TTC549 (cell line): ENCODE measurements around the gene CTSW.

Experiments used
- FAIRE-seq: peaks from 2 replicates; lab custom pipeline; 2012; peaks lifted over from hg19 to GRCh38; lab: Jason Lieb, UNC

The CTSW gene

DNA sequence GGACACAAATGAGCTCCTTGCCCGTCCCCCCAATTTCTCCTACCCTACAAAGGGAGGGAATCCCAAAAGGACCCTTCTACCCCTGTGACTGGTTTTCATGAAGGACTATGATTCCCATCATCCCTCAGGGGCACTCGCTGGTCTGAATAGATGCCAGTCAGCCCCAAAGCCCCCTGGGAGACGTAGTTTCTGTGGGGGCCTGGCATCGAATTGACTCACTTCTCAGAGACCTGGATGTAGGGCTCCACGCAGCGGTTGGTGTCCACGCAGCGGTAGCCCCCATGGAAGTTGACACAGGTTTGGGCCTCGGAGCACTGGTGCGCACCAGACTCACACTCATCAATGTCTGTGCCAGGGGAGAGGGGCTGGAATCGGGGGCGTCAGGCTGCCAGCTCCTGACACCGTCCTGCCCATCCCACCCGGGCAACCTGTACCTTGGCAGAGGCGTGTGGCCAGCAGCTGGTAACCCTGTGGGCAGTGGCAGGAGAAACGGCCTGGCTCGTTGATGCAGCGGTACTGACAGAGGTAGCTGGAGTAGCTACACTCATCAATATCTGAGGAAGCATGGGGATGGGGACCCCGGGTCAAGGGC, 11.5 kb upstream of the CTSW start:
- no peak for FAIRE-seq

- FAIRE-seq = no peak
These were observed 10.7 kb upstream of the CTSW start for GRCh38 chr11:65868907-65869306.

DNA sequence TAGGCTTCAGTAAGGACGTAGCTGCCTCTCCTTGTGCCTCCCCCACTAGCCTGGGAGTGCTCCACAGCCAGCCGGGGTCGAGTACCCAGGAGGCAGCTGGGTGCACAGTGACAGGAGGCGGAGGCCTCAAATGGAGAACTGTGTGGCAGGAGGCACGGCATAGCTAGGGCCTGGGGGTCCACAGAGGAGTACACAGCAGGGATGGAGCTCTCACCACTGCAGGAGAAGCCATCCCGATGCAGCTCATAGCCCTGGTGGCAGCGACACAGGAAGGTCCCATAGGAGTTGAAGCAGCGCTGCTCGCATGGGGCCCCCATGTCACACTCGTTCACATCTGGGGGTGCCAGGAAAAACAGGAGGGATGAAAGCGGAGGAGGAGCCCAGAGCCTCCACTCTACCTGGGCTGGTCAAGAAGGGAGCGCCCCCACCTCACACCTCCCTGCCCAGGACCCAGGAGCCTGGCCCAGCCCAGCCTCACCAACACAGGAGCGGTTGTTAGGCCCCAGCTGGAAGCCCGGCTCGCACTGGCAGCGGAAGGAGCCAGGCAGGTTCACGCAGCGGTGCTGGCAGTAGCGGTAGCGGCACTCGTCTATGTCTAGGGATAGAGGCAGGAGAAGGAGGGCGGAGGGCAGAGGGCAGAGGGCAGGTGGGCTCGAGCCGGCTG, 9.9 kb upstream of the CTSW start:
- no peak for FAIRE-seq

DNA sequence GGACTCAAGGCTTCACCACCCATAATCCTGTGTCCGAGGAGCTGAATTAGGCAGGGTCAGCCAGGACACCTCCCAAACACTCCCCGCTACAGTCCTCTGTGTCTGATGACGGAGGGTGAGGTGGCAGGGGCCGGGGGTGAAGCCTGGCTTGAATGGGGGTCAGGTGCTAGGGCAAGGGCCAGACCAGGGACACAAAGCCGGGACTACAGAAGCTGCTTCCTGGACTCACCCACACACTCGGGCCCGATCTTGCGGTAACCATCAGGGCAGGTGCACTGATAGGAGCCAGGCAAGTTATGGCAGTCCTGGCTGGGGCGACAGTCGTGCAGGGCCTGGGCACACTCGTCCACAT, 9.4 kb upstream of the CTSW start:
- no peak for FAIRE-seq

DNA sequence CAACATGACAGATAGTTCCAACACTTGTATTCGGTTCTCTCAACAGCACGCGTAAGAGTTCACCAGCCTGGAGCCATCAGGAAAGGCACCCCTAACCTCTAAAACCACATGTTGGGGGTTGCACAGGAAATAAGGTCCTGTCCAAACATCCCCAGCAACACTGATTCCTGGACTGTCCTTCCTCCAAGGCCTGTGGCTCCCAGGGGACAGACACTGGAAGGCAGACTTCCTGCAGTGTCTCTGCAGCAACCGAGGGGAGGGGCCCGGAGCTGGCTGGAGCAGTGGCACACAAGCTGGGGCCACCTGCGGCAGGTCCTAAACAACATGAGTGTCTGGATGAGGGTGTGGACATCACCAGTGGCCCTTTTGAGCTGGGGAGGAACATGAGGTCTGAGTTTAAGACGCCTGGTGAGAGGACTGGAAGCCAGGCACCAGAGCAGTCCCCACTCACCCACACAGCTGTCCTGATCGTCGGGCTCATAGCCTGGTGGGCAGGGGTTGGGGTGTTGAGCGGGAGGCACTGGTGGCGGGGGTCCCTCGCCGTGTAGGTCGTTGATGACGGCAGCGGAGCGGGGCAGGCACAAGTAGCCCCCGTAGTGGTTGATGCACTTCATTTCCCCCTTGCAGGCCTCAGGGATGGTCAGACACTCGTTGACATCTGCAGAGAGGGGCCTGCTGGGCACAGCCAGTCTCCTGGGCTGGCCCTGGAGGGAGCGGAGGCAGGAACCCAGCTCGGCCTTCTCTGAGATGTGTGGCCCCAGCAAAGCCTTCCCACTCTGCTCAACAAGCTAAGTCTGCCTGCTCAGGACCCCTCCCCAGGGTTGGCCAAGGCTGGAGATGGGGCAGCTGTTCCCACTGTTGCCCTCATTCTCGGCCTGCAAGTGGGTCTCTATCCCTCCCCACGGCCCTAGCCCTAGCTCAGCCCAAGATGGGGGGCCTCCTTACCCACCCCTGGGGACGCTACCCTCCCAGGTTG, 8.6 kb upstream of the CTSW start:
- no peak for FAIRE-seq

- no peak for FAIRE-seq
These were observed 7.7 kb upstream of the CTSW start for GRCh38 chr11:65871811-65872548.

- no peak for FAIRE-seq
These were observed 6.9 kb upstream of the CTSW start, which contains the start of gene EFEMP2 for GRCh38 chr11:65872586-65873317. EFEMP2 (minus strand) TSS chr11:65872800; CDS start chr11:65872354, 446 bp downstream.

DNA sequence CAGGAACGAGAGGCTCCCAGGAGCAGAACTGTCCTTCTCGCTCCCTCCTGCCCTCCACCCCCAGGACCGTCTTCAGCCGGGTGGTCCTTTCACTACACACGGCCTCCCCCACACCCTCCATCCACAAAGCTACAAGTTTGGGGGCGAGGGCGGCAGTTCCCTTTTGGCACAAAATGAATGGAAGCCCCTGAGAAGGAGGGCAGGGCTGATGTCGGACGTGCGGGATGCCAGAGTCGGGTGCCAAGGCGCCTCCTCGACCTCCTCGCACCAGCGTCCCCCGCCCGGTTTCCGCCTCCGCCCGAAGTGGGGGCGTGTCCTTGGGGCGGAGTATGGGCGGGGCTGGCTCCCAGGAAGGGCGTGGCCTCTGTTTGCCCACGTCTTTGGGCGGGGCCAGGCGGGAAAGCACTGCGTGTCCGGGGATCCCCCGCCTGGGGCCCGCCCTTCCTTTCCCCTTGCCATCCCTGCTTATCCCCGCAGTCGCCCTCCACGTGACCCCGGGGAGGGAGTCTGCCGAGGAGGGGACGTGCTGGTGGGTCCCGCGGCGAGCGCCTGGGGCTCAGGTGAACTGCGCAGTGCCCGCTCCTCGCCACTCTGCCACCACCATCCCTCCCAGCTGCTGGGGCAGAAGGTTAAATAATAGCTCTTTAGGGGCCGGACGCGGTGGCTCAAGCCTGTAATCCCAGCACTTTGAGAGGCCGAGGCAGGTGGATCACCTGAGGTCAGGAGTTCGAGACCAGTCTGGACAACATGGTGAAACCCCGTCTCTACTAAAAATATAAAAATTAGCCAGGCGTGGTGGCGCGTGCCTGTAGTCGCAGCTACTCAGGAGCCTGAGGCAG, 6.1 kb upstream of the CTSW start:
- FAIRE-seq = peak; percentile 9

DNA sequence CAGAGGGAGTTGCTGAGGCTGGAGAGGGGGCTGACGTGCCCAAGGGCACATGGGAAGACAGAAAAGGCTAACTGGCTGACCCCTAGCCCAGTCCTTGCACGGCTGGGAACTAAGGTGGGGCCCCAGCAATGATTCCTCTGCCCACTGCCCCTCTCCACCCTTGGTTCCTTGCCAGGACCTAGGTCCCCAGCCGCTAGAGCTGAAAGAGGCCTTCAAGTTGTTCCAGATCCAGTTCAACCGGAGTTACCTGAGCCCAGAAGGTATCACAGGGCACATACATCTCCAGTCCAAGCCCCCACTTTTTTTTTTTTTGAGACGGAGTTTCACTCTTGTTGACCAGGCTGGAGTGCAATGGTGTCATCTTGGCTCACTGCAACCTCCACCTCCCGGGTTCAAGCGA, 390 bp downstream of the CTSW start:
- no peak for FAIRE-seq

DNA sequence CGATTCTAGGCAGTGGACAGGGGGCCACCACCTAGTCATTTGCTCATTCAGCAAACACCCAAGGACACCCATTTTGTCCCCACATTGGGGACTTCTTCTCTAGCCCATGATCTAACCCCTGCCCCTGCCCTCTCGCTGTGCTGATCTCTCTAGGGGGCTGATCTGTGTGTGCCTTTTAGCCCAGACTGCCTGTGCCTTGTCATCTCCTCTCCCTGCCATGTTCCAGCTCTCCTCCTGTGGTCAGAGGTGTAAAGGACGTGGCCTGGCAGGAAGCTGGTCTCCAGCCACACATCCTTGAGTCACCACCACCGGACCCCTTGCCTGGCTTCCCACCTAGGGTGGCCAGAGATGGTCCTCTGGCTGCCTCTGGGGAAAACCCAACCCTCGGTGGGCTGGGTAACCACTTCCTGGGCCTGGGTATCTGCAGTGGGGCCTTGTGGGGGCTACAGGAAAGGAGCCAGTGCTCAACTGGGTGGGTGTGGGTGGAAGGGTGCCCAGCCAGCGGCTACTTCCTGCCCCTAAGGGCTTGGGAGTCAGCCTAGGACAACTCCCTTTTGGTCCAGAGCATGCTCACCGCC, 1.3 kb downstream of the CTSW start:
- no peak for FAIRE-seq

DNA sequence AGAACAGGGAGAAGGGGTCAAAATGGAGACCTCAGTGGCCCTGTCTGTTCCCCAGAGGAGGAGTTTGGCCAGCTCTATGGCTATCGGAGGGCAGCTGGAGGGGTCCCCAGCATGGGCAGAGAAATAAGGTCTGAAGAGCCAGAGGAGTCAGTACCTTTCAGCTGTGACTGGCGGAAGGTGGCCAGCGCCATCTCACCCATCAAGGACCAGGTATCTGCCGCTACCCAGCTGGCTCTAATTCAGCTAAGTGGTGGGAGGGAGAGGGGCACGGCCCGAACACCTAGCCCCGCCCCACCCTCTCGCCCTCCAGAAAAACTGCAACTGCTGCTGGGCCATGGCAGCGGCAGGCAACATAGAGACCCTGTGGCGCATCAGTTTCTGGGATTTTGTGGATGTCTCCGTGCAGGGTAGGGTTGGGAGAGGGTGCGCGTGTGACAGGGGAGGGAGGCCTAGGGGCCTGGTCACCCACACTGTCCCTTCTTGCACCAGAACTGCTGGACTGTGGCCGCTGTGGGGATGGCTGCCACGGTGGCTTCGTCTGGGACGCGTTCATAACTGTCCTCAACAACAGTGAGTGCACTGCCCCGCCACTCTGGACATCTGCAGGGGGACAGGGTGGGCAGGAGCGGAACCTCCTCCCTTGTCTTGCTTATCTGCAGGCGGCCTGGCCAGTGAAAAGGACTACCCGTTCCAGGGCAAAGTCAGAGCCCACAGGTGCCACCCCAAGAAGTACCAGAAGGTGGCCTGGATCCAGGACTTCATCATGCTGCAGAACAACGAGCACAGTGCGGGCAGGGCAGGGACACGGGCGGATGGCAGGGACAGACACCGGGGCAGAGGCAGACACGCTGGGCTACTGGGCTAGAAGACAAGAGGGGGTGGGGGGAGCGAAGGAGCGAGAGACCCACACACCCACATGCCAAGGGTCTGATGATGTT, 2.8 kb downstream of the CTSW start:
- FAIRE-seq = no peak

DNA sequence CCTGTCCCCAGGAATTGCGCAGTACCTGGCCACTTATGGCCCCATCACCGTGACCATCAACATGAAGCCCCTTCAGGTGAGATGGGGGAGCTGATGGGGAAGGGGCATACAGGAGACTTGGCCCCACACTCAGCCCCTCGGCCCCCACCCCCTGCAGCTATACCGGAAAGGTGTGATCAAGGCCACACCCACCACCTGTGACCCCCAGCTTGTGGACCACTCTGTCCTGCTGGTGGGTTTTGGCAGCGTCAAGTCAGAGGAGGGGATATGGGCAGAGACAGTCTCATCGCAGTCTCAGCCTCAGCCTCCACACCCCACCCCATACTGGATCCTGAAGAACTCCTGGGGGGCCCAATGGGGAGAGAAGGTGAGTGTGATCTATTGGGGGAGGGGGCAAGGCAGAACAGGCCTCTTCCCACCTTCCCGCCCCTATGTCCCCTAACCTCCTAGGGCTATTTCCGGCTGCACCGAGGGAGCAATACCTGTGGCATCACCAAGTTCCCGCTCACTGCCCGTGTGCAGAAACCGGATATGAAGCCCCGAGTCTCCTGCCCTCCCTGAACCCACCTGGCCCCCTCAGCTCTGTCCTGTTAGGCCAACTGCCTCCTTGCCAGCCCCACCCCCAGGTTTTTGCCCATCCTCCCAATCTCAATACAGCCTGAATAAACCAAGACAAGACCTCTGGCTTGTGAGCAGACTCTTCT, 3.6 kb downstream of the CTSW start:
- FAIRE-seq = no peak

GRCh38 chr11:65883786-65884715, 4.4 kb downstream of the CTSW start:
- FAIRE-seq = no peak

GRCh38 chr11:65884716-65885092, 5.1 kb downstream of the CTSW start:
- no peak for FAIRE-seq

DNA sequence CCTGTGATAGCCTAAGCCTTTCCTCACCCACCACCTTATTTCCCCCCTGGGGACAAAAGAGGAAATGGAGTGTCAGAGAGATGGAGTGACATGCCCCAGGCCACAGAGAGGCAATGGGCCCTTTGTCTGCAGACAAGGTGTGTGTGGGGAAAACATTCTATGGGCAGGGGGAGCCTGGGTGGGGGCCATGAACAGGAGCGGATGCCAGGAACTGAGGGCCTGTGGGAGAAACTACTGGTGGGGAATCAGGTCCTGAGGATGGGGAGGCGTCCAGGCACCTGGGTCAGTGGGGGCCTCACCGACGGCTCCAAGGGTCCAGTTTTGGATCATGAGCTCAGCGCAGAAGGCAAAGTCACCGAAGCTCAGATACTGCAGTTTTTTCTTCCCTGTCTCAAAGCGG, 5.6 kb downstream of the CTSW start:
- no peak for FAIRE-seq

DNA sequence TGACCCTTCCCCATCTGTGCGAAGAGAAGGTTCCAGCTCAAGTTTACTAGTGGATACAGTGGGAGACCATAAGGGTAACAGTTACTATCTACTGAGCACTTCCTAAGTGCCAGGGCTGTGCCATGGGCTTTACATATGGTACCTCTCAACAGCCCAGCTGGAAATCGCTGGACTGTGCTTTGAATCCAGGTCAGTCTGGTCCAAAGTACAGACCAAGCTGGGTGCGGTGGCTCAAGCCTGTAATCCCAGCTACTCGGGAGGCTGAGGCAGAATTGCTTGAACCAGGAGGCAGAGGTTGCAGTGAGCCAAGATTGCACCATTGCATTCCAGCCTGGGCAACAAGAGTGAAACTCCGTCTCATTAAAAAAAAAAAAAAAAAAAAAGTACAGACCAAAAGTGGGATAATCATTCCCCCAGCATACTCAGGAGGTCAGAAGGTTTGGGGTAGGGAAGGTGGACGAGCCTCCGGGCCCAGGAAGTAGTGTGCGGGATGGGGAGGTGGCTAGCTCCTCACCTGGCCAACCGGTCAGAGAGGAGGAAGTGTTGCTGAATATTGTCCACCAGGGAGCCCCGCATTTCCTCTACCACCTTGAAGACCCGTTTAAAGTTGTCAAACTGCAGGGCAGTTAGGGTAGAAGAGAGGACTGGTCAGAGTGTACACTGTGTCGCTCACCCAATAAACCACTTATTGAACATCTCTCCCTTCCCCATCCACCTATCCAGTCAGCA, 6.3 kb downstream of the CTSW start:
- FAIRE-seq = no peak
